CD14-positive monocyte (primary cell): ENCODE data around the gene IL1R2. TPM values are rescaled to one million over a fixed set of nuclear protein-coding genes. Genes with fewer than 3 reads are reported as not detected.

Experiments used
- DNase-seq, 3 donors: peaks; one replicate each; pipeline ENCODE4 v3.0.0-alpha.2; 2011 to 2022
- H2AFZ ChIP-seq: 2 replicates; pipeline ENCODE4 v1.6.0; 2012; ENCODE audit warnings: mild to moderate bottlenecking, low read depth, low read length, inconsistent platforms; ENCODE audit not compliant: insufficient read depth, poor library complexity, severe bottlenecking
- H3K27ac ChIP-seq, 2 donors: 1 replicate in 1 of 2; 2 replicates in 1 of 2; pipeline ENCODE4 v1.5.1; 2012 to 2013; ENCODE audit warnings: low read length in 2 of 2, control low read depth in 1 of 2, inconsistent platforms in 1 of 2, low read depth in 1 of 2, mild to moderate bottlenecking in 1 of 2
- H3K27me3 ChIP-seq, 2 donors: one replicate each; pipeline versions ENCODE4 v1.6.0 to v1.6.1; 2011 to 2013; ENCODE audit warnings: low read length in 2 of 2; ENCODE audit not compliant: control insufficient read depth in 2 of 2, insufficient read depth in 2 of 2
- H3K36me3 ChIP-seq, 2 donors: replicated peaks in 1 of 2; 1 replicate in 1 of 2; 2 replicates in 1 of 2; pipeline versions ENCODE4 v1.5.1 to v1.6.1; 2012 to 2013; ENCODE audit warnings: low read length in 2 of 2, control low read depth in 1 of 2, inconsistent platforms in 1 of 2, mild to moderate bottlenecking in 1 of 2; ENCODE audit not compliant: insufficient read depth in 2 of 2, control insufficient read depth in 1 of 2
- H3K4me1 ChIP-seq, 2 donors: 1 replicate in 1 of 2; 2 replicates in 1 of 2; pipeline versions ENCODE4 v1.5.1 to v1.6.1; 2012 to 2013; ENCODE audit warnings: low read length in 2 of 2, control low read depth in 1 of 2, inconsistent platforms in 1 of 2, mild to moderate bottlenecking in 1 of 2, moderate library complexity in 1 of 2; ENCODE audit not compliant: insufficient read depth in 2 of 2, control insufficient read depth in 1 of 2
- H3K4me2 ChIP-seq: replicated peaks from 2 replicates; pipeline ENCODE3; 2012; ENCODE audit warnings: low read length, moderate library complexity, mild to moderate bottlenecking; ENCODE audit not compliant: poor library complexity, severe bottlenecking; ENCODE audit errors: extremely low read depth
- H3K4me3 ChIP-seq, 3 experiments: fragments of 200-600 bp in 1 of 3; sonication (generic) in 1 of 3; replicated peaks in 1 of 3; 1 replicate in 2 of 3; 2 replicates in 1 of 3; pipeline ENCODE4 v1.5.1; 2011 to 2013; ENCODE audit warnings: low read length in 3 of 3, mild to moderate bottlenecking in 3 of 3, control low read depth in 2 of 3, low read depth in 2 of 3, inconsistent platforms in 1 of 3, moderate library complexity in 1 of 3
- H3K79me2 ChIP-seq: 2 replicates; pipeline ENCODE4 v1.6.0; 2012; ENCODE audit warnings: mild to moderate bottlenecking, control low read depth, inconsistent platforms, low read length, moderate library complexity; ENCODE audit not compliant: insufficient read depth
- H3K9ac ChIP-seq: 2 replicates; pipeline ENCODE4 v1.6.0; 2017; ENCODE audit warnings: low read length, mild to moderate bottlenecking; ENCODE audit not compliant: insufficient read depth, poor library complexity, severe bottlenecking
- H3K9me3 ChIP-seq, 2 donors: replicated peaks in 1 of 2; 1 replicate in 1 of 2; 2 replicates in 1 of 2; pipeline versions ENCODE4 v1.5.1 to v1.6.1; 2012 to 2013; ENCODE audit warnings: low read length in 2 of 2, control low read depth in 1 of 2; ENCODE audit not compliant: control insufficient read depth in 1 of 2, insufficient read depth in 1 of 2
- H4K20me1 ChIP-seq: 2 replicates; pipeline ENCODE4 v1.6.0; 2012; ENCODE audit warnings: mild to moderate bottlenecking, low read length, control low read depth, moderate library complexity; ENCODE audit not compliant: insufficient read depth
- H3K27ac Mint-ChIP-seq, 7 donors: one replicate each; pipeline ENCODE4 v1.8.0; 2020; ENCODE audit warnings: mild to moderate bottlenecking in 7 of 7, mixed read lengths in 7 of 7, moderate library complexity in 6 of 7, inconsistent platforms in 2 of 7
- H3K27me3 Mint-ChIP-seq, 3 donors: one replicate each; pipeline ENCODE4 v1.8.0; 2021 to 2022; ENCODE audit warnings: low read depth in 3 of 3, mild to moderate bottlenecking in 3 of 3, mixed read lengths in 3 of 3, moderate library complexity in 3 of 3, inconsistent platforms in 1 of 3
- H3K36me3 Mint-ChIP-seq, 2 donors: one replicate each; pipeline ENCODE4 v1.8.0; 2020; ENCODE audit warnings: mixed read lengths in 2 of 2, inconsistent platforms in 1 of 2, mild to moderate bottlenecking in 1 of 2
- H3K4me1 Mint-ChIP-seq: one replicate; pipeline ENCODE4 v1.8.0; 2020; ENCODE audit warnings: mild to moderate bottlenecking, mixed read lengths
- H3K4me3 Mint-ChIP-seq, 2 donors: one replicate each; pipeline ENCODE4 v1.8.0; 2020; ENCODE audit warnings: mild to moderate bottlenecking in 2 of 2, mixed read lengths in 2 of 2, moderate library complexity in 1 of 2
- H3K9me3 Mint-ChIP-seq, 7 donors: one replicate each; pipeline ENCODE4 v1.8.0; 2020 to 2022; ENCODE audit warnings: mixed read lengths in 7 of 7, mild to moderate bottlenecking in 6 of 7, moderate library complexity in 6 of 7, inconsistent platforms in 2 of 7
- CTCF ChIP-seq: fragments of 200-600 bp; IDR thresholded peaks from one replicate; pipeline ENCODE4 v1.8.0; 2022; ENCODE audit warnings: antibody characterized with exemption, mild to moderate bottlenecking
- WGBS: methylation state at CpG from one replicate; pipeline ENCODE4 v1.1.5; 2013; ENCODE audit warnings: missing lambda C conversion rate; ENCODE audit not compliant: insufficient coverage; 5-methylcytosine and 5-hydroxymethylcytosine counted together
- intact Hi-C, 2 donors: fragments of 100-400 bp; cut with micrococcal nuclease; formaldehyde crosslinking; loops; one replicate each; pipeline versions ENCODE4 v1.15.0 to v1.15.1; 2023
- polyA plus RNA-seq, 3 donors: library from polyadenylated mRNA; depleted of rRNA in 1 of 3; unstranded in 2 of 3; stranded (reverse) in 1 of 3; fragments of 300-500 nt in 2 of 3; fragments of >200 nt in 1 of 3; fragmentation: Illumina TruSeq in 2 of 3; gene quantifications; 1 replicate in 2 of 3; 2 replicates in 1 of 3; pipeline ENCODE4 v1.2.3, GENCODE V29; 2012 to 2021

IL1R2 gene
- polyA plus RNA-seq, 3 donors, result 5.9 to 12.0 (median 6.2) TPM

- H3K27ac Mint-ChIP-seq, result peak overlapping the region in 3 of 7 donors; percentile 32 to 74 (median 57)
Measured at GRCh38 chr2:102046135-102046986, 54.6 kb downstream of the IL1R2 start.

GRCh38 chr2:102048465-102048864 is 56.7 kb downstream of the IL1R2 start:
- Mint-ChIP-seq H3K27me3 (peaks cover 2 to 16% (median 11%) of the 10 kb centered on the region in 3 donors), H3K36me3 (peaks cover 0 to 4% of the 10 kb centered on the region in 2 donors), H3K4me1 (peaks cover 69% of the 10 kb centered on the region), H3K9me3 (peaks cover 0 to 6% (median 0%) of the 10 kb centered on the region in 7 donors), H3K27ac (peak overlapping the region in 4 of 7 donors; percentile 18 to 70 (median 48)), H3K4me3 (no peak overlapping the region)
- H3K27me3 ChIP-seq, result no peaks in the 10 kb centered on the region
- H3K9me3 ChIP-seq, result no peaks in the 10 kb centered on the region
- no peak overlapping the region for H3K4me3 ChIP-seq
- DNase-seq, result no peak
- 96% methylated on average over 6 of the region's 8 CpGs for WGBS
- intact Hi-C loops, result no loop called here
- H3K4me1 ChIP-seq, result peaks cover 53 to 58% of the 10 kb centered on the region in 2 donors
- no peaks in the 10 kb centered on the region for H3K79me2 ChIP-seq
- no peak overlapping the region for H3K9ac ChIP-seq
- no peak overlapping the region for H3K4me2 ChIP-seq
- H3K27ac ChIP-seq, result no peak overlapping the region
- H2AFZ ChIP-seq, result no peak overlapping the region
- no peaks in the 10 kb centered on the region for H3K36me3 ChIP-seq
- TF ChIP-seq CTCF, result no peak
- H4K20me1 ChIP-seq, result no peaks in the 10 kb centered on the region

More at GRCh38 chr2:102046135-102046986, 54.6 kb downstream of the IL1R2 start:
- Histone ChIP-seq H3K27ac (no peak overlapping the region), H4K20me1 (no peaks in the 10 kb centered on the region), H3K36me3 (no peaks in the 10 kb centered on the region), H3K4me1 (peaks cover 49 to 54% of the 10 kb centered on the region in 2 donors), H3K9ac (no peak overlapping the region), H3K4me2 (no peak overlapping the region), H3K27me3 (no peaks in the 10 kb centered on the region), H3K9me3 (no peaks in the 10 kb centered on the region), H3K4me3 (no peak overlapping the region), H2AFZ (no peak overlapping the region), H3K79me2 (no peaks in the 10 kb centered on the region)
- Mint-ChIP-seq H3K27me3 (peaks cover 2 to 18% (median 11%) of the 10 kb centered on the region in 3 donors), H3K36me3 (peaks cover 2 to 3% of the 10 kb centered on the region in 2 donors), H3K4me1 (peaks cover 65% of the 10 kb centered on the region), H3K9me3 (peaks cover 0 to 6% (median 0%) of the 10 kb centered on the region in 7 donors), H3K4me3 (no peak overlapping the region)
- 80% methylated on average over 2 of the region's 9 CpGs for WGBS
- peak in 1 of 3 donors; percentile 43 for DNase-seq
- intact Hi-C loops, result no loop called here
- no peak for TF ChIP-seq CTCF
